OCI-LY3 (cell line): Measurements from ENCODE around the gene RFX7.

ENCODE experiments used
- H2AFZ ChIP-seq: fragments of 200-600, 300-600 bp; shearing (Covaris generic); 2 replicates; pipeline ENCODE4 v1.6.0; 2014; ENCODE audit warnings: antibody characterized with exemption, low read depth, low read length
- H3K27ac ChIP-seq: fragments of 200-600, 300-600 bp; sonication (generic); 2 replicates; pipeline ENCODE4 v1.5.1; 2014; ENCODE audit warnings: mild to moderate bottlenecking, low read length, moderate library complexity, mixed read lengths
- H3K27me3 ChIP-seq: fragments of 200-600, 300-600 bp; sonication (generic); 2 replicates; pipeline ENCODE4 v1.6.1; 2014; ENCODE audit warnings: low read depth, low read length, mixed read lengths
- H3K36me3 ChIP-seq: fragments of 200-600, 300-600 bp; sonication (generic); replicated peaks from 2 replicates; pipeline ENCODE3; 2014; ENCODE audit warnings: low read depth, low read length, mixed read lengths
- H3K4me1 ChIP-seq: fragments of 300-600, 200-600 bp; sonication (generic); 2 replicates; pipeline ENCODE4 v1.6.1; 2014; ENCODE audit warnings: low read length, mixed read lengths
- H3K4me2 ChIP-seq: fragments of 200-600, 300-600 bp; sonication (generic); 2 replicates; pipeline ENCODE4 v1.6.1; 2014; ENCODE audit warnings: low read length, mixed read lengths
- H3K4me3 ChIP-seq: fragments of 300-600, 200-600 bp; sonication (generic); 2 replicates; pipeline ENCODE4 v1.5.1; 2014; ENCODE audit warnings: antibody characterized with exemption, mild to moderate bottlenecking, low read length, moderate library complexity
- H3K79me2 ChIP-seq: fragments of 300-600, 200-600 bp; shearing (Covaris generic); 2 replicates; pipeline ENCODE4 v1.6.1; 2014; ENCODE audit warnings: mild to moderate bottlenecking, low read length, mixed read lengths
- H3K9ac ChIP-seq: fragments of 300-600, 200-600 bp; shearing (Covaris generic); 2 replicates; pipeline ENCODE4 v1.6.0; 2014; ENCODE audit warnings: mild to moderate bottlenecking, low read length, moderate library complexity
- H3K9me3 ChIP-seq: fragments of 200-600, 300-600 bp; shearing (Covaris generic); 2 replicates; pipeline ENCODE4 v1.6.1; 2014; ENCODE audit warnings: low read length, mixed read lengths; ENCODE audit not compliant: insufficient read depth
- H4K20me1 ChIP-seq: fragments of 200-600, 300-600 bp; sonication (generic); 2 replicates; pipeline ENCODE4 v1.6.1; 2016; ENCODE audit warnings: low read length, mixed read lengths; ENCODE audit not compliant: insufficient read depth
- EZH2phosphoT487 ChIP-seq: fragments of 200-600 bp; shearing (Covaris generic); IDR thresholded peaks from 2 replicates; pipeline ENCODE4 v1.6.1; 2018; ENCODE audit warnings: antibody characterized with exemption, mixed run types, low read depth
- TF ChIP-seq, protein P1 (sequence below): fragments of 200-600, 300-600 bp; sonication (generic); IDR thresholded peaks from 2 replicates; pipeline ENCODE4 v1.5.1; 2014; ENCODE audit warnings: antibody characterized with exemption, low read length, low read depth

RFX7 gene

DNA sequence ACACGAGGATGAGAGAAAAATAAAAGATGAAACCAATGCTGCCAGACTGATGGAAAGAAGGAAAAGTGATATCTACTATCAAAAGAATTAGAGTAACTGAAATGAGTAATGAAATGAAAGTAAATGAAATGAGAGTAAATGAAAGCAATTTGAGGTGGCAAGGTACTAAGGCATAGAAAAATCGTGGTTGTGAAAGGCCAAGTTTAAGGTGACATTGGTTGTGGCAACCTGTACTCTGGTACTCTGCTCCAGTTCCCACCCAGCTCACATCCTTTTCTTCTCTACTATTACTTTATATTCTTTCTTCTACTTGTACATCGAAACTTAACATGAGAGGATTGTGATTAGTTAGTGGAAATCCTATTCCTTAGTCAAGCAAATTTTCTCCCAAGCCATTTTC, 10.1 kb downstream of the RFX7 start:
- Histone ChIP-seq H3K4me1 (peaks cover 7% of the 10 kb centered on the region; the same call in 1 of the 2 replicates), H3K4me3 (no peak overlapping the region), H3K36me3 (peaks cover 84% of the 10 kb centered on the region), H3K9ac (no peak overlapping the region), H3K27me3 (no peaks in the 10 kb centered on the region), H3K27ac (no peak overlapping the region), H3K4me2 (no peak overlapping the region), H3K9me3 (peaks cover 40% of the 10 kb centered on the region), H2AFZ (no peak overlapping the region), H3K79me2 (peaks cover 57% of the 10 kb centered on the region), H4K20me1 (peaks cover 8% of the 10 kb centered on the region; the same call in 1 of the 2 replicates)
- TF ChIP-seq, protein P1, sequence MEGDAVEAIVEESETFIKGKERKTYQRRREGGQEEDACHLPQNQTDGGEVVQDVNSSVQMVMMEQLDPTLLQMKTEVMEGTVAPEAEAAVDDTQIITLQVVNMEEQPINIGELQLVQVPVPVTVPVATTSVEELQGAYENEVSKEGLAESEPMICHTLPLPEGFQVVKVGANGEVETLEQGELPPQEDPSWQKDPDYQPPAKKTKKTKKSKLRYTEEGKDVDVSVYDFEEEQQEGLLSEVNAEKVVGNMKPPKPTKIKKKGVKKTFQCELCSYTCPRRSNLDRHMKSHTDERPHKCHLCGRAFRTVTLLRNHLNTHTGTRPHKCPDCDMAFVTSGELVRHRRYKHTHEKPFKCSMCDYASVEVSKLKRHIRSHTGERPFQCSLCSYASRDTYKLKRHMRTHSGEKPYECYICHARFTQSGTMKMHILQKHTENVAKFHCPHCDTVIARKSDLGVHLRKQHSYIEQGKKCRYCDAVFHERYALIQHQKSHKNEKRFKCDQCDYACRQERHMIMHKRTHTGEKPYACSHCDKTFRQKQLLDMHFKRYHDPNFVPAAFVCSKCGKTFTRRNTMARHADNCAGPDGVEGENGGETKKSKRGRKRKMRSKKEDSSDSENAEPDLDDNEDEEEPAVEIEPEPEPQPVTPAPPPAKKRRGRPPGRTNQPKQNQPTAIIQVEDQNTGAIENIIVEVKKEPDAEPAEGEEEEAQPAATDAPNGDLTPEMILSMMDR = no peak
- TF ChIP-seq EZH2phosphoT487 = no peak

DNA sequence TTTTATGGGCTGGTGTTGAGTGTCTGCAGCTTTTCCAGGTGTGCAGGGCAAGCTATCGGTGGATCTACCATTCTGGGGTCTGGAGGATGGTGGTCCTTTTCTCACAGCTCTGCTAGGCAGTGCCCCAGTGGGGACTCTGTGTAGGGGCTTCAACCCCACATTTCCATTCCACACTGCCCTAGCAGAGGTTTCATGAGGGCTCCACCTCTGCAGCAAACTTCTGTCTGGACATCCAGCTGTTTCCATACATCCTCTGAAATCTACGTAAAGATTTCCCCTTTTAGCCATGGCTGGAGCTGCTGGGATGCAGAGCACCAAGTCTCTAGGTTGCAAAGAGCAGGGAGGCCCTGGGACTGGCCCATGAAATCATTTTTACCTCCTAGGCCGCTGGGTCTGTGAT, 11.6 kb downstream of the RFX7 start:
- Histone ChIP-seq H3K27ac (no peak overlapping the region), H3K36me3 (peaks cover 85% of the 10 kb centered on the region), H3K27me3 (no peaks in the 10 kb centered on the region), H3K4me3 (no peak overlapping the region), H3K9me3 (peaks cover 44% of the 10 kb centered on the region), H3K9ac (no peak overlapping the region), H3K4me2 (no peak overlapping the region), H2AFZ (no peak overlapping the region), H4K20me1 (peaks cover 4% of the 10 kb centered on the region; the same call in 1 of the 2 replicates), H3K79me2 (peaks cover 46% of the 10 kb centered on the region), H3K4me1 (peaks cover 7% of the 10 kb centered on the region; the same call in 1 of the 2 replicates)
- TF ChIP-seq EZH2phosphoT487 = no peak

DNA sequence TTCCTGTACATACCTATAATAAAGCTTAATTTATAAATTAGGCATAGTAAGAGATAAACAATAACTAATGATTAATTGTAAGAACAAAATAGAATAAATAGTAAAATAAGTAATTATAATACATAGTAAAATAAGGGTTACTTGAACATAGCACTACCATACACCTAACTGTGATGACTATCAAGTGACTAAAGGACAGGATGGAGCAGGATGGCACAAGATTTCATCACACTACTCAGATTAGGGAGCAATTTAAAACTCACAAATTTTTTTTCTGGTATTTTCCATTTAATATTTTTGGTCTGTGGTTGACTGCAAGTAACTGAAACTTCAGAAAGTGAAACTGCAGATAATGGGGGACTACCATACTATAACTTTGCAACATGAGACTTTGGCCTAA, 14.8 kb downstream of the RFX7 start:
- Histone ChIP-seq H4K20me1 (no peaks in the 10 kb centered on the region), H2AFZ (no peak overlapping the region), H3K9ac (no peak overlapping the region), H3K4me2 (no peak overlapping the region), H3K4me1 (peaks cover 7% of the 10 kb centered on the region; the same call in 1 of the 2 replicates), H3K9me3 (peaks cover 35% of the 10 kb centered on the region), H3K79me2 (peaks cover 30% of the 10 kb centered on the region), H3K27me3 (no peaks in the 10 kb centered on the region), H3K27ac (no peak overlapping the region), H3K4me3 (no peak overlapping the region), H3K36me3 (peaks cover 70% of the 10 kb centered on the region)
- TF ChIP-seq EZH2phosphoT487 = no peak
- TF ChIP-seq, protein P1 = no peak

DNA sequence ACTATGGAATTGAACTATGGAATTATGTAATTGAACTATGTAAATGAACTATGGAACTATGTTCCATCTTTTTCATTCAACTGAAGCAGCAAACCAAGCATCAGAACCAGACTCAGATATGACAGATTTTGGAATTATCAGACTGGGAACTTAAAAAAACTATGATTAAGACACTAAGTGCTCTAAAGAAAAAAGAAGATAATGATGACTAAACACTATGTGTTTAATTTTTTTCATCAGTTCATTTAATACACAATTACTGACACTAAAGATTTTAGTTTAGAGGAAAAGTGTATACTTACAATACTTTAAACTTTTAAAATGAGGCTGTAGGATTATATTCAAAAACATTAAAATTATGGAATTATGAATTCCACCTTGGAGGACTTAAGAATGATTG, 15.3 kb downstream of the RFX7 start:
- TF ChIP-seq, protein P1 = no peak
- no peak for TF ChIP-seq EZH2phosphoT487
- peaks cover 30% of the 10 kb centered on the region for H3K9me3 ChIP-seq
- no peaks in the 10 kb centered on the region for H4K20me1 ChIP-seq
- no peak overlapping the region for H3K4me2 ChIP-seq
- H3K4me1 ChIP-seq = peaks cover 7% of the 10 kb centered on the region; the same call in 1 of the 2 replicates
- no peak overlapping the region for H2AFZ ChIP-seq
- no peak overlapping the region for H3K9ac ChIP-seq
- no peak overlapping the region for H3K4me3 ChIP-seq
- no peaks in the 10 kb centered on the region for H3K27me3 ChIP-seq
- H3K27ac ChIP-seq = no peak overlapping the region
- peaks cover 25% of the 10 kb centered on the region for H3K79me2 ChIP-seq
- peaks cover 68% of the 10 kb centered on the region for H3K36me3 ChIP-seq
